Measurements from ENCODE around the gene RAB40A. TPM values are rescaled to one million over a fixed set of nuclear protein-coding genes. Genes with fewer than 3 reads are reported as not detected.

Gene RAB40A
- total and polyA plus RNA-seq, 7 donors = 0.12 to 1.7 (median 0.71) TPM; not detected in 2

DNA sequence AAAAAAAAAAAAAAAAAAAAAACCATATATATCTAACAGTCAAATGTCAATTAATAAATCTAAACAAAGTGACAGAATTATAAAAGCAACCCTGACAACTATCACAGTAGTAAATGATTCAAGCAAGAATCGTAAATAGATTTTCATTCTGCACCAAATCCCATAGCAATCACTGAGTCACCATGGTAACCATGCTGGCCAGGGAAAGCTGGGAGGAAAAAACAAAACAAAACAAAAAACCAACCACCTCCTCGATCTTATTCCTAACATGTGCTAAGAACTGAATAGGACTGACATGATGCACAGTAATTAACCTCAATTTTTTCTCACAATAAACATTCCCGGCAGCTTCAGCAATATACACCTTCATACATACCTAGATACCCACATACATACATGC lies 30.6 kb upstream of the RAB40A start:
- H3K27ac ChIP-seq = no peak overlapping the region
- 71 to 75% methylated on average over 3 of the region's 3 CpGs for WGBS, 2 donors
- H3K9me3 ChIP-seq = no peaks in the 10 kb centered on the region
- H3K4me3 ChIP-seq = no peak overlapping the region
- no peaks in the 10 kb centered on the region for H3K27me3 ChIP-seq
- intact Hi-C loops (cut with DNase I) = no loop called here
- TF ChIP-seq, protein P1, sequence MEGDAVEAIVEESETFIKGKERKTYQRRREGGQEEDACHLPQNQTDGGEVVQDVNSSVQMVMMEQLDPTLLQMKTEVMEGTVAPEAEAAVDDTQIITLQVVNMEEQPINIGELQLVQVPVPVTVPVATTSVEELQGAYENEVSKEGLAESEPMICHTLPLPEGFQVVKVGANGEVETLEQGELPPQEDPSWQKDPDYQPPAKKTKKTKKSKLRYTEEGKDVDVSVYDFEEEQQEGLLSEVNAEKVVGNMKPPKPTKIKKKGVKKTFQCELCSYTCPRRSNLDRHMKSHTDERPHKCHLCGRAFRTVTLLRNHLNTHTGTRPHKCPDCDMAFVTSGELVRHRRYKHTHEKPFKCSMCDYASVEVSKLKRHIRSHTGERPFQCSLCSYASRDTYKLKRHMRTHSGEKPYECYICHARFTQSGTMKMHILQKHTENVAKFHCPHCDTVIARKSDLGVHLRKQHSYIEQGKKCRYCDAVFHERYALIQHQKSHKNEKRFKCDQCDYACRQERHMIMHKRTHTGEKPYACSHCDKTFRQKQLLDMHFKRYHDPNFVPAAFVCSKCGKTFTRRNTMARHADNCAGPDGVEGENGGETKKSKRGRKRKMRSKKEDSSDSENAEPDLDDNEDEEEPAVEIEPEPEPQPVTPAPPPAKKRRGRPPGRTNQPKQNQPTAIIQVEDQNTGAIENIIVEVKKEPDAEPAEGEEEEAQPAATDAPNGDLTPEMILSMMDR (IDR thresholded peaks at IDR 0.05) = no peak
- TF ChIP-seq POLR2AphosphoS5 (IDR thresholded peaks at IDR 0.05) = no peak
- TF ChIP-seq EP300 (IDR thresholded peaks at IDR 0.05) = no peak
- H3K36me3 ChIP-seq = no peaks in the 10 kb centered on the region
- H3K4me1 ChIP-seq = no peaks in the 10 kb centered on the region
- DNase-seq = no peak

DNA sequence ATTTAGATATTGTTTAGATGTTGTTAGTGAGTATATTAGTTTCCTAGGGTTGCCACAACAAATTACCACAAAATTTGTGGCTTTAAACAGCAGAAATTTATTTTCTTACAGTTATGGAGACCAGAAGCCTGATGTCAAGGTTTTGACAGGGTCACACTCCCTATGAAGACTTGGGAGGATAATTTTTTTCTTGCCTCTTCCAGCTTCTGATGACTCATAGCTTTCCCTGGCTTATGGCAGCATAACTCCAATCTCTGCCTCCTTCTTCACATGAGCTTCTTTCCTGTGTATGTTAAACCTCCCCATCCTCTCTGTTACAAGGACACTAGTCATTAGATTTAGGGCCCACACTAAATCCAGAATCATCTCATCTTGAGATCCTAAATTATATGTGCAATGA lies 20.9 kb upstream of the RAB40A start:
- peak overlapping the region; percentile 39 to 65 (median 46) for H3K27ac ChIP-seq
- H3K4me1 ChIP-seq = no peaks in the 10 kb centered on the region
- H3K27me3 ChIP-seq = peaks cover 0 to 3% (median 0%) of the 10 kb centered on the region in 3 donors
- no peaks in the 10 kb centered on the region for H3K9me3 ChIP-seq
- no peak overlapping the region for H3K4me3 ChIP-seq
- intact Hi-C loops (cut with DNase I) = no loop called here
- DNase-seq = no peak
- TF ChIP-seq, protein P1 (IDR thresholded peaks at IDR 0.05) = no peak
- TF ChIP-seq EP300 (IDR thresholded peaks at IDR 0.05) (no peak), POLR2A (IDR thresholded peaks at IDR 0.05) (no peak), POLR2AphosphoS5 (IDR thresholded peaks at IDR 0.05) (no peak)
- no peaks in the 10 kb centered on the region for H3K36me3 ChIP-seq

DNA sequence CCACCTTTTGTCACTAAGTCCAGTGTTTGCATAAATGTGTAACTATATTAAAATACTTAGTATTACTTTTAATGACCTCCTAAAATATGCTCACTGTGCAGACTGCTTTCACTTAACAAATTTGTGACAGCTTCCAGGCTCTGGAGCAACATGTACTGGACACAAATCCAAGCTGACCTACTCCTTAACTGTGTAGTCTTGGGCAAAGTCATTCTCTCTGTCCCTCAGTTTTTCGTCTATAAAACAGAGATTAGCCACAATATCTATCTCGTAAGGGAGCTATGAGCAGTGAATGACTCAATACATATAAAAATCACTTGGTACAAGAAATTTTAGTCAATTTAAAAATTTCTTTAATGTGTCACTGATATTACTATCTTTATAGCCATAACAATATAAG lies 20.4 kb upstream of the RAB40A start:
- DNase-seq = no peak
- no peaks in the 10 kb centered on the region for H3K9me3 ChIP-seq
- peak overlapping the region; percentile 39 to 65 (median 46) for H3K27ac ChIP-seq
- no peak overlapping the region for H3K4me3 ChIP-seq
- H3K27me3 ChIP-seq = peaks cover 0 to 3% (median 0%) of the 10 kb centered on the region in 3 donors
- 77 to 84% methylated on average over 2 of the region's 2 CpGs for WGBS, 2 donors
- H3K4me1 ChIP-seq = no peaks in the 10 kb centered on the region
- intact Hi-C loops (cut with DNase I) = no loop called here
- no peak for TF ChIP-seq POLR2AphosphoS5 (IDR thresholded peaks at IDR 0.05)
- TF ChIP-seq, protein P1 (IDR thresholded peaks at IDR 0.05) = no peak
- no peak for TF ChIP-seq EP300 (IDR thresholded peaks at IDR 0.05)
- no peak for TF ChIP-seq POLR2A (IDR thresholded peaks at IDR 0.05)
- no peaks in the 10 kb centered on the region for H3K36me3 ChIP-seq

DNA sequence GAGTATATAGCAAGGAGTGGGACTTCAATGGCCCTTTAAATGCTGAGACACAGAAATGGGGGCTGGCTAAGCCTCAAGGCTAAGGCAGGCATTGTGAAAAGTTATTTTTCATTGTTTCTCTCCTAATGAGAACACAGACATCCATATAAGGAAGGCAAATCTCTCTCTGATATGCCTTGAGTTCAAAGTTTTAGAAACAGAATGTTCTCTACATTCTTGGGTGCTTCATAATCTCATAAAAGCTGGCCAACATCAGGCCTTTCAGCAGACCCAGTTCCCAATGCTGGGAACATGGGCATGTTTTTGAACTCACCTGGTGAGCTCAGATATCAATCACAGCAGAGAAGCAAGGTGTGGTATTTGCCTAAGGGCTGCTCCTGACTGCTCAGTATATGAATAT lies 19.4 kb upstream of the RAB40A start:
- Histone ChIP-seq H3K27ac (peak overlapping the region; percentile 39 to 65 (median 46)), H3K9me3 (no peaks in the 10 kb centered on the region), H3K4me3 (no peak overlapping the region), H3K27me3 (no peaks in the 10 kb centered on the region), H3K36me3 (no peaks in the 10 kb centered on the region), H3K4me1 (no peaks in the 10 kb centered on the region)
- no peak for DNase-seq
- TF ChIP-seq, protein P1 (IDR thresholded peaks at IDR 0.05) = no peak
- peak in 1 of 4 donors; percentile 11 for TF ChIP-seq POLR2AphosphoS5 (IDR thresholded peaks at IDR 0.05)
- intact Hi-C loops (cut with DNase I) = no loop called here

DNA sequence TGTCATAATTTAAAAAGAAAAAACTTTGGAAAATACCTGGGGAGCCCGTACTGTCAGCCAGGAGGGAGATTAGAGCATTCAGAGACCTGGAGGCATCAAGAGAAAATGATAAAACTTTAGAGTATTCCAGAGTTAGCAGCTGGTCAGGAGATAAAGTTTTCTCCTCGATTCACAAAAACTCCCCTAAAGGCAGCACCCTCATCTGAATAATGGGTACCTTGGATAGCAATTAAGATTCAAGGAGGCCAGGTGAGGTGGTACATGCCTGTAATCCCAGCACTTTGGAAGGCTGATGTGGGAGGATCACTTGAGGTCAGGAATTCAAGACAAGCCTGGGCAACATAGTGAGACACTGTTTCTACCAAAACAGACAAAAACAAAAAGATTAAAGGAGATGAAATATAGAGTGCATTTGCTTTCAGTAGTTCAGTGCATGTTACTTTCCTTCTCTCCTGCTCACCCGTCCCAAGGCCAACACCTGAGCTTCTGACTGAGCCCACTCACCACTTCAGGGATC lies 18.6 kb upstream of the RAB40A start:
- WGBS, 2 donors = 79 to 90% methylated on average over 3 of the region's 3 CpGs
- H3K4me1 ChIP-seq = no peaks in the 10 kb centered on the region
- no peaks in the 10 kb centered on the region for H3K9me3 ChIP-seq
- no peaks in the 10 kb centered on the region for H3K36me3 ChIP-seq
- H3K4me3 ChIP-seq = no peak overlapping the region
- TF ChIP-seq EP300 (IDR thresholded peaks at IDR 0.05) (no peak), POLR2A (IDR thresholded peaks at IDR 0.05) (no peak), POLR2AphosphoS5 (IDR thresholded peaks at IDR 0.05) (no peak)
- TF ChIP-seq, protein P1 (IDR thresholded peaks at IDR 0.05) = no peak
- intact Hi-C loops (cut with DNase I) = no loop called here
- H3K27me3 ChIP-seq = no peaks in the 10 kb centered on the region
- H3K27ac ChIP-seq = peak overlapping the region in 3 of 4 donors; percentile 39 to 65 (median 50)
- no peak for DNase-seq
